C4-2B (cell line): ENCODE data around the gene SLC16A8.

Source experiments
- H3K27ac ChIP-seq: fragments of 450-650 bp; 2 replicates; pipeline ENCODE4 v1.5.1; 2017
- ZFX ChIP-seq: fragments of 450-650 bp; IDR thresholded peaks from 2 replicates; pipeline ENCODE4 v1.6.1; 2017
- TF ChIP-seq, protein P1 (sequence below): fragments of 450-650 bp; conservative IDR thresholded peaks from 2 replicates; pipeline ENCODE4 v1.5.1; 2017; ENCODE audit warnings: mild to moderate bottlenecking

Gene SLC16A8

DNA sequence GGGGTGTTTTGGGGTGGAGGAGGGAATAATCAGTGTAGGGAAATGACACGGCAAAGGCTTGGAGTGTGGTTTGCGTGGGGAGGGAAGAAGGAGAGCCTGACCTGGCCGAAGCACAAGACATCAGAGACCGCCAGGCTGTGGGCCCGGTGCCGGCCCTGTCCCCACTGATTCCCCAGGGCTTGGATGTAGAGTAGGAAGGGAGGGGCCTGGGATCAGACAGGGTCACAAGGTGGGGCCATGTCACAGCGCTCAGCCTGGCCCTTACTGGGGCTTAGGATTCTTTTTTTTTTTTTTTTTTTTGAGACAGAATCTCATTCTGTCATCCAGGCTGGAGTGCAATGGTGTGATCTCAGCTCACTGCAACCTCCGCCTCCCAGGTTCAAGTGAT is 17.0 kb downstream of the SLC16A8 start:
- TF ChIP-seq, protein P1, sequence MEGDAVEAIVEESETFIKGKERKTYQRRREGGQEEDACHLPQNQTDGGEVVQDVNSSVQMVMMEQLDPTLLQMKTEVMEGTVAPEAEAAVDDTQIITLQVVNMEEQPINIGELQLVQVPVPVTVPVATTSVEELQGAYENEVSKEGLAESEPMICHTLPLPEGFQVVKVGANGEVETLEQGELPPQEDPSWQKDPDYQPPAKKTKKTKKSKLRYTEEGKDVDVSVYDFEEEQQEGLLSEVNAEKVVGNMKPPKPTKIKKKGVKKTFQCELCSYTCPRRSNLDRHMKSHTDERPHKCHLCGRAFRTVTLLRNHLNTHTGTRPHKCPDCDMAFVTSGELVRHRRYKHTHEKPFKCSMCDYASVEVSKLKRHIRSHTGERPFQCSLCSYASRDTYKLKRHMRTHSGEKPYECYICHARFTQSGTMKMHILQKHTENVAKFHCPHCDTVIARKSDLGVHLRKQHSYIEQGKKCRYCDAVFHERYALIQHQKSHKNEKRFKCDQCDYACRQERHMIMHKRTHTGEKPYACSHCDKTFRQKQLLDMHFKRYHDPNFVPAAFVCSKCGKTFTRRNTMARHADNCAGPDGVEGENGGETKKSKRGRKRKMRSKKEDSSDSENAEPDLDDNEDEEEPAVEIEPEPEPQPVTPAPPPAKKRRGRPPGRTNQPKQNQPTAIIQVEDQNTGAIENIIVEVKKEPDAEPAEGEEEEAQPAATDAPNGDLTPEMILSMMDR, result no peak
- no peak for TF ChIP-seq ZFX
- H3K27ac ChIP-seq, result no peak overlapping the region

DNA sequence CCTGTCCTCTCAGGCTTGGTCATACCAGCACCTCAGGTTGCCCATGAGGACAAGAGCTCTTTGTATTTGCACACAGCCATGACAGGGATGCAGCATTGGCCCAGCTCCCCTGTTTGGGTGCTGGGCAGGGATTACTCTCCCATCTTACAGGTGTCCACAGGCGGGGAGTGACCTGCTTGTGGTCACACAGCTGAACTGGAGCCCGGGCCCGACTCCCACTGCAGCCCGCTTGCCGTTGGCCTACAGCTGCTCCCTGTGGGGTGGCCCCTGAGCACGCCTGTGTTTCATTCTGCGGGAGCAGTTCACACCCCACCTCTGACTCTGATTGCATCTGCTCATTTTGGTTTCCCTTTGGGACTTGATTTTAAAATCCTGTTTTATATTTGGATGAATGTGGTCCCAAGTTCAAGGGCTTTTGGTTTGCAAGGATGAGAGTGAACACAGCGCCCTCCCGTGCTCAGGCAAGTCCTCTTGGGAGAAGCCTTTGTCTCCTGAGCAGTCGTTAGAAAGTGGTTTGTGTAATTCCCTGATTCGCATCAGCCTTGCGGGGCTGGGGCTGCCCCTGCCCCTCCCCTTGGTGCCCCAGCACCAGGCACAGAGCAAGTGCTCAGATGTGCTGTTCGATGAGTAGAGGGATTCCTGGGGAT is 17.5 kb downstream of the SLC16A8 start:
- TF ChIP-seq ZFX, result no peak
- TF ChIP-seq, protein P1, result no peak
- H3K27ac ChIP-seq, result no peak overlapping the region

- no peak overlapping the region for H3K27ac ChIP-seq
- TF ChIP-seq, protein P1, result no peak
- no peak for TF ChIP-seq ZFX
Measured at GRCh38 chr22:38065539-38065938, 18.4 kb downstream of the SLC16A8 start.

- no peak for TF ChIP-seq ZFX
- TF ChIP-seq, protein P1, result no peak
- no peak overlapping the region for H3K27ac ChIP-seq
Measured at GRCh38 chr22:38062791-38063190, 21.2 kb downstream of the SLC16A8 start.

DNA sequence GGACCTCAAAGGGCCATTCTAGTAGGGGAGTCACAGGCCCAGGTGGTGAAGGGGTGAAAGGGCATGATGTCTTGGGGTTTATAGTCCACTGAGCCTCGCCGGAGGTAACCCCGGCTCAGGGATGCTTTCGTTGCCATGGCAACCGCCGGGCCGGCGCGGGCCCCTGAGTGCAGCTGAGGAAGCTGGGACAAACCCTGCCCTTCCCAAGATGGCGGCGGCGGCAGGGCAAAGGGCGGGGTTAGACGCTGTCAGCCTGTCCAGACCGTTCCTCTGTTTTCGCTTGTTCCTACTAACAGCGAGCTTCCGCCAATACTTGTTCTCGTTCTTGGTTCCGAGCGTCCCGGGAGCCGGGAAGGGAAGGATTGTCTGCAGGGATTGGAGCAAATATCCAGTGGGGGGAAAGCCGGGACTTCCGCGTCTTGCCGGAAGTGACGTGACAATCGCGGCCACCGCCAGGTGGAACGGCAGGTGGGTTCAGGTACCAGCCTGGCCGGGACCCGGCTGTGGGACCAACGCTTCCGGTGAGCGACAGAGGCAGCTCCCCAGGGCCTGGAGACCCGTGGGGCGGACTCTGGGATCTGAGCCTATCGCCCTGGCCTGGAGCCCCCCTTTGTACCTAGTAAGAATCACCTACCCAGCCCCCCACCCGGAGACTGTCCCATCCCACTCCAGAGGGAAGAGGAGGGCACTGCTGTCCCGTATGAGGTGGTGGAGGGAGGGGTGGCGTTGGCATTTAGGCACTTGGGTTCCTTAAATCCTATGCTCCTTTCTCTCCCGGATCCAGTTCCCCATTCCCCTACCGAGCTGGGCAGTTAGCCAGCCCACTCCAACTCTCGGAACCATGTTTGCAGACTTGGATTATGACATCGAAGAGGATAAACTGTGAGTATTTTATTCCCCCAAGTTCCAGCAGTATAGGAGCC is 26.8 kb downstream of the SLC16A8 start, which contains the start of gene PICK1:
Gene PICK1 (plus strand): TSS at position 436 of the 923 bp plus-strand sequence. CDS start 406 bp downstream, at position 842.
- peak within 1 kb of the TSS; percentile 86 for H3K27ac ChIP-seq
- TF ChIP-seq, protein P1, result no peak
- TF ChIP-seq ZFX, result no peak

DNA sequence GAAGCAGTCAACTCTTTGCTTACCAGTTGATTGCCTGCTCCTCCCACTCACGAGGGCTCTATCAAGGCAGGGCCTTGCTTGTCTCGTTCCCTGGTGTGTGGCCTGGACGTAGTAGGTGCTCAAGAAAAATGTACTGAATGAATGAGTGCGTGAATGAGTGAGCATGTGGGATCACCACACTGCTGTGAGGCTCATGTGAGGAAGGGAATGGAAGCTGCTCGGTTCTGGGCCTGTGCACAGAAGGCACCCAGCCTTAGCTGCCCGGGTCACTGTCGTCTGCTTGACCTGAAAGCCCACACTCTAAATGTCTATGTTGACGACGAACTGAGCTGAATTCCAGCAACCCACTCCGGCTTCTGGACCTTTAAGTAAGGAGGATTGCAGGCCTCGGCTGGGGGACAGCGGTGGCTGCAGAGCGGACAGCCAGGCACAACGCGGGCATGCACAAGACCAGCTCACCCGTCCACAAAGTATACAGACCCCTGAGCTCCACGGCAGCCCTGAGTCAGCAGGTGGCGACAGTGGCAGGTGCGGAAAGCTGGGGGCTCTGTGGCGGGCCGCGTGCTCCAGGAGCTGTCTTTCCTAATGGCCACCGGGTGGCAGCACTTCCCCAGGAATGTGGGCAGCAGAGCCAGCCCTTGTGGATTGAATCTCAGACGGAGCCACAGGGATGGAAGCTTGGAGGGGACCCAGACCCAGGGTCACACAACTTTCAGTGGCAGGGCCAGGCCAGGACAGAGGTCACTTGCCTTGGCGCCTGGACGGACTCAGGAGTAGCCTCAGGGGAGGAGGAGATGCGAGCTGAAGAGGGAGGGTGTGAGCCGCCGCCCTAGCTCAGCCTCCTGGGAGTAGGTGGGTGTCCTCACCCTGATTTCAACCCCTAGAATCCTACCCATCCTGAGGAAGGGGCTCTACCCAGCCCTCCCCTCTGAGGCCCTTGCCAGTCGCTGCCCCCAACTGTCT is 31.8 kb downstream of the SLC16A8 start:
- no peak overlapping the region for H3K27ac ChIP-seq
- TF ChIP-seq, protein P1, result peak; percentile 95
- no peak for TF ChIP-seq ZFX
